Liver (tissue), 3 donors: ENCODE measurements around the gene ADGRD1.

ENCODE experiments used
- CTCF ChIP-seq: fragments of 150-350 bp; IDR thresholded peaks from 2 replicates; pipeline ENCODE4 v1.5.1; 2017; ENCODE audit warnings: improper control_type of control experiment, low read depth, low read length; ENCODE audit not compliant: missing input control
- RAD21 ChIP-seq, 2 donors: IDR thresholded peaks; 2 replicates each; pipeline ENCODE4 v1.6.1; 2016; ENCODE audit warnings: antibody characterized with exemption in 2 of 2, mild to moderate bottlenecking in 2 of 2
- RXRA ChIP-seq, 2 donors: IDR thresholded peaks; 2 replicates each; pipeline ENCODE4 v1.6.1; 2017 to 2018; ENCODE audit warnings: antibody characterized with exemption in 2 of 2, mild to moderate bottlenecking in 1 of 2
- SP1 ChIP-seq: IDR thresholded peaks from 2 replicates; pipeline ENCODE4 v1.6.1; 2018; ENCODE audit warnings: antibody characterized with exemption, mild to moderate bottlenecking
- TAF1 ChIP-seq: conservative IDR thresholded peaks from 2 replicates; pipeline ENCODE4 v1.6.1; 2016; ENCODE audit warnings: antibody characterized with exemption, mild to moderate bottlenecking
- donor health status: healthy.
- donor health status: healthy.

GRCh38 chr12:131101703-131102492 lies 148.2 kb downstream of the ADGRD1 start:
- TF ChIP-seq CTCF (no peak), TAF1 (no peak), SP1 (no peak), RXRA (IDR thresholded peaks at IDR 0.05) (no peak), RAD21 (IDR thresholded peaks at IDR 0.05) (no peak)
